ENCODE measurements around the gene PGAP6.

DNA sequence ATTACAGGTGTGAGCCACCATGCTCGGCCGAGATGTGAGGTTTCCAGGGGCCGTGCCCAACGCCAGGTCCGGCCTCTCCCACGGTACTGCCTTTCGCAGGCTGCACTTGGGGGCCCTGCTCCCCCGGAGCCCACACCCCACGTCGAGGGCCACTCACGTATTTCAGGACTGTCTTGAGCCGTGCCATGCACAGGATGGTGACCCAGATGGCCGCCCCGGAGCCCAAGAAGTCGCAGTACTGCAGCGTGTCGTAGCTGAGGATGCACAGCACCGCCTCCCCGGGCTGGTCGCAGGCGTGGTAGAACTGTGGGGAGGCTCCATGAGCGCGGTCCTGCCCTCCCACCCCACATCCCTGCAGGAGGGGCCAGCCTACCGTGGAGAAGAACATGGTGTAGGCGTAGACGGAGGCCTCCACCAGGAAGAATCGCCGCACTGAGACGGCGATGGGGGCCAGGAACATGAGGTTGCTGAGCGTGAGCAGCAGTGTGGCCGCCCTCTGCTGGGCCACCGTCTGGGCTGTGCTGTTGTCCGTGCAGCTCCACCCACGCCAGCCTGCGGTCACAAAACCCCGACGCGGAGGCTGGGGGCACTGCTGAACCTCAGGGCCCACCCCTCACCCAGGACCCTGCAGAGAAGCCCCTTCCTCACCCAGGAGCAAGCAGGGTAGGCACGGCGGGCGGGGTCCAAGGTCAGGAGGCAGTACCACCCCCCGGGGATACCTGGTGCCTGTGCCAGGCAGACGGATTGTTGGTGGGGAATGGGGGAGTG lies 7.7 kb downstream of the PGAP6 start:
- TF ChIP-seq YY1 (IDR thresholded peaks at IDR 0.05; ENCODE audit: insufficient read depth, insufficient read length): no peak
- no peak for TF ChIP-seq SUZ12 (IDR thresholded peaks at IDR 0.05; ENCODE audit: extremely low read depth, insufficient read depth, insufficient read length)
- TF ChIP-seq ZNF274 (IDR thresholded peaks at IDR 0.05; ENCODE audit: low read depth, low read length): no peak
